Measurements from ENCODE around the gene COL25A1.

DNA sequence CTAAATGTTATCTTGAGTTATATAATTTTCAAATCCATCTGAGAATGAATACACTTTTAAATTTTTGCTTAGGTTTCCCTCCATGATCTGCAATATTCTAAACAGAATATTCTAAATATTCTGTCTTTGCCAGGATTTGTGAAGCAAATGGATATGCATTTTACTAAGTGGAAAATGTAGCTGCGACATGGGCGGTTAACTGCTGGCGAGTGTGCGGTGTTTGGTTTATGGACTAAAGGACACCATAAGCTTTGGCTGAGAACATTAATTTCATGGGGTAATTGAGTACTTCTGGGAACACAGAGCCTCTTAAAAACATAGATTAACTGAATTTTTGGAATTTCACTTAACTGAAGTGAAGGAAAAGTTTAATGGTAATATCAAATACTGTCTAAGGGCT is 385.8 kb downstream of the COL25A1 start:
- TF ChIP-seq, protein P1, sequence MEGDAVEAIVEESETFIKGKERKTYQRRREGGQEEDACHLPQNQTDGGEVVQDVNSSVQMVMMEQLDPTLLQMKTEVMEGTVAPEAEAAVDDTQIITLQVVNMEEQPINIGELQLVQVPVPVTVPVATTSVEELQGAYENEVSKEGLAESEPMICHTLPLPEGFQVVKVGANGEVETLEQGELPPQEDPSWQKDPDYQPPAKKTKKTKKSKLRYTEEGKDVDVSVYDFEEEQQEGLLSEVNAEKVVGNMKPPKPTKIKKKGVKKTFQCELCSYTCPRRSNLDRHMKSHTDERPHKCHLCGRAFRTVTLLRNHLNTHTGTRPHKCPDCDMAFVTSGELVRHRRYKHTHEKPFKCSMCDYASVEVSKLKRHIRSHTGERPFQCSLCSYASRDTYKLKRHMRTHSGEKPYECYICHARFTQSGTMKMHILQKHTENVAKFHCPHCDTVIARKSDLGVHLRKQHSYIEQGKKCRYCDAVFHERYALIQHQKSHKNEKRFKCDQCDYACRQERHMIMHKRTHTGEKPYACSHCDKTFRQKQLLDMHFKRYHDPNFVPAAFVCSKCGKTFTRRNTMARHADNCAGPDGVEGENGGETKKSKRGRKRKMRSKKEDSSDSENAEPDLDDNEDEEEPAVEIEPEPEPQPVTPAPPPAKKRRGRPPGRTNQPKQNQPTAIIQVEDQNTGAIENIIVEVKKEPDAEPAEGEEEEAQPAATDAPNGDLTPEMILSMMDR (conservative IDR thresholded peaks at IDR 0.05), result no peak
- no peak for TF ChIP-seq ZFX (IDR thresholded peaks at IDR 0.05)
